GM23338 (cell line): ENCODE data around the gene TAC3. TPM values are rescaled to one million over a fixed set of nuclear protein-coding genes. Genes with fewer than 3 reads are reported as not detected.
A peak's percentile ranks its signal among the peaks of the same experiment; 100 is the strongest.

Source experiments
- ATAC-seq: fragments of 200-7000 bp; cut with Tn5 transposase; 3 replicates; pipeline ENCODE4 v1.9.1; 2020
- DNase-seq: peaks from one replicate; pipeline ENCODE4 v3.0.0-alpha.2; 2015; ENCODE audit warnings: low spot score
- H2AFZ ChIP-seq: fragments of 200-600 bp; sonication (generic); 2 replicates; pipeline ENCODE4 v1.8.0; 2016; ENCODE audit warnings: antibody characterized with exemption, mild to moderate bottlenecking, moderate library complexity
- H3F3A ChIP-seq: fragments of 200-600 bp; sonication (generic); replicated peaks from 2 replicates; pipeline ENCODE4 v1.8.0; 2017; ENCODE audit warnings: antibody characterized with exemption, mixed run types, low read depth
- H3K27ac ChIP-seq: fragments of 200-600 bp; sonication (generic); 2 replicates; pipeline ENCODE4 v1.6.1; 2016; ENCODE audit warnings: low read depth
- H3K27me3 ChIP-seq: fragments of 200-600 bp; sonication (generic); 2 replicates; pipeline ENCODE4 v1.8.0; 2016; ENCODE audit warnings: mild to moderate bottlenecking, mixed run types, moderate library complexity; ENCODE audit not compliant: insufficient read depth
- H3K36me3 ChIP-seq: fragments of 200-600 bp; sonication (generic); 2 replicates; pipeline ENCODE4 v1.8.0; 2016; ENCODE audit warnings: mild to moderate bottlenecking; ENCODE audit not compliant: insufficient read depth
- H3K4me1 ChIP-seq: fragments of 200-600 bp; sonication (generic); 2 replicates; pipeline ENCODE4 v1.8.0; 2016; ENCODE audit warnings: mild to moderate bottlenecking, moderate library complexity; ENCODE audit not compliant: insufficient read depth
- H3K4me2 ChIP-seq: fragments of 200-600 bp; sonication (generic); 2 replicates; pipeline ENCODE4 v1.7.1; 2017; ENCODE audit warnings: mixed run types
- H3K4me3 ChIP-seq: fragments of 200-600 bp; sonication (generic); 2 replicates; pipeline ENCODE4 v1.6.1; 2016; ENCODE audit warnings: mixed run types
- H3K79me2 ChIP-seq: fragments of 200-600 bp; sonication (generic); replicated peaks from 2 replicates; pipeline ENCODE4 v1.8.0; 2017; ENCODE audit warnings: mild to moderate bottlenecking; ENCODE audit not compliant: insufficient read depth
- H3K9me2 ChIP-seq: fragments of 200-600 bp; sonication (generic); 2 replicates; pipeline ENCODE4 v1.8.0; 2017; ENCODE audit not compliant: insufficient read depth
- H4K20me1 ChIP-seq: fragments of 200-600 bp; sonication (generic); replicated peaks from 2 replicates; pipeline ENCODE4 v1.8.0; 2017; ENCODE audit warnings: mild to moderate bottlenecking; ENCODE audit not compliant: insufficient read depth
- H3K27ac Mint-ChIP-seq: 2 replicates; pipeline ENCODE4 v1.8.0; 2020; ENCODE audit warnings: inconsistent platforms, mild to moderate bottlenecking, moderate library complexity, mixed read lengths
- H3K27me3 Mint-ChIP-seq: 3 replicates; pipeline ENCODE4 v1.8.0; 2022; ENCODE audit warnings: low read depth, mild to moderate bottlenecking, moderate library complexity, mixed read lengths, inconsistent platforms; ENCODE audit not compliant: insufficient read depth, poor library complexity
- H3K36me3 Mint-ChIP-seq: 3 replicates; pipeline ENCODE4 v1.8.0; 2021; ENCODE audit warnings: low read depth, mild to moderate bottlenecking, inconsistent platforms, moderate library complexity, mixed read lengths
- H3K4me1 Mint-ChIP-seq: 3 replicates; pipeline ENCODE4 v1.8.0; 2020; ENCODE audit warnings: mild to moderate bottlenecking, inconsistent platforms, mixed read lengths
- H3K4me3 Mint-ChIP-seq: 3 replicates; pipeline ENCODE4 v1.8.0; 2021; ENCODE audit warnings: moderate library complexity, mild to moderate bottlenecking, inconsistent platforms, mixed read lengths
- H3K9me3 Mint-ChIP-seq: 3 replicates; pipeline ENCODE4 v1.8.0; 2020; ENCODE audit warnings: moderate library complexity, mild to moderate bottlenecking, inconsistent platforms, mixed read lengths
- CREB1 ChIP-seq: fragments of 250-450 bp; sonication (Bioruptor Pico); IDR thresholded peaks from 2 replicates; pipeline ENCODE4 v1.5.0; 2020; ENCODE audit warnings: low read depth, mild to moderate bottlenecking, moderate library complexity
- CTCF ChIP-seq, 2 experiments: fragments of 200-600 bp in 1 of 2; sonication (generic) in 1 of 2; conservative IDR thresholded peaks; 2 replicates each; pipeline versions ENCODE4 v1.5.1 to v1.6.1; 2016 to 2017; ENCODE audit warnings: antibody characterized with exemption in 2 of 2, low read depth in 2 of 2, mild to moderate bottlenecking in 2 of 2, moderate library complexity in 1 of 2
- ETS1 ChIP-seq: IDR thresholded peaks from 2 replicates; pipeline ENCODE4 v1.6.1; 2016; ENCODE audit warnings: antibody characterized with exemption
- EZH2 ChIP-seq: fragments of 200-600 bp; sonication (generic); IDR thresholded peaks from one replicate; pipeline ENCODE4 v1.8.0; 2017; ENCODE audit warnings: antibody characterized with exemption, mild to moderate bottlenecking, low read depth; ENCODE audit not compliant: unreplicated experiment
- EZH2phosphoT487 ChIP-seq: fragments of 200-600 bp; sonication (generic); IDR thresholded peaks from one replicate; pipeline ENCODE4 v1.8.1; 2018; ENCODE audit warnings: antibody characterized with exemption; ENCODE audit not compliant: unreplicated experiment
- JUNB ChIP-seq: IDR thresholded peaks from one replicate; pipeline ENCODE4 v1.6.1; 2016; ENCODE audit warnings: antibody characterized with exemption; ENCODE audit not compliant: unreplicated experiment
- NANOG ChIP-seq: IDR thresholded peaks from 2 replicates; pipeline ENCODE4 v1.6.1; 2016; ENCODE audit warnings: antibody characterized with exemption, borderline replicate concordance
- POLR2AphosphoS5 ChIP-seq: IDR thresholded peaks from 2 replicates; pipeline ENCODE4 v1.6.1; 2016; ENCODE audit warnings: antibody characterized with exemption, low read depth
- STAT1 ChIP-seq: IDR thresholded peaks from one replicate; pipeline ENCODE4 v1.6.1; 2016; ENCODE audit warnings: antibody characterized with exemption; ENCODE audit not compliant: unreplicated experiment
- ZNF114 ChIP-seq: fragments of 250-450 bp; sonication (Bioruptor Pico); IDR thresholded peaks from 2 replicates; pipeline ENCODE4 v1.5.0; 2020; ENCODE audit warnings: mild to moderate bottlenecking, moderate library complexity
- ZNF331 ChIP-seq: fragments of 250-450 bp; sonication (Bioruptor Pico); IDR thresholded peaks from 2 replicates; pipeline ENCODE4 v1.5.0; 2020; ENCODE audit warnings: low read depth, mild to moderate bottlenecking, moderate library complexity
- ZNF462 ChIP-seq: fragments of 250-450 bp; sonication (Bioruptor Pico); IDR thresholded peaks from 2 replicates; pipeline ENCODE4 v1.5.0; 2020; ENCODE audit warnings: mild to moderate bottlenecking, moderate library complexity
- long read RNA-seq: library from polyadenylated mRNA; unstranded; transcript quantifications from one replicate; pipeline ENCODE4 v2.0.0, GENCODE V29; 2020; ENCODE audit not compliant: unreplicated experiment
- polyA plus RNA-seq: library from polyadenylated mRNA; unstranded; fragments of >200 nt; fragmentation: Nextera tagmentation; extraction: Ambion mirVana; gene quantifications from 2 replicates; pipeline ENCODE4 v1.2.1, GENCODE V29; 2016
- total RNA-seq: library from RNA; depleted of rRNA; stranded (reverse); fragments of >200 nt; shearing (Covaris generic); gene quantifications from 2 replicates; pipeline ENCODE4 v1.2.3, GENCODE V29; 2014; rRNA removed

The TAC3 gene
- total RNA-seq (11.9 and 22.0 TPM in 2 replicates), polyA plus RNA-seq (35.1 and 37.5 TPM in 2 replicates)
- long read RNA-seq, transcript TAC3-209 (7 exons, 816 nt), result major isoform, 13 of 14 reads
- long read RNA-seq, partial matches to known transcripts, result 1 of 14 reads
- long read RNA-seq, other reads (novel, unspliced or antisense), result 0 of 14 reads

GRCh38 chr12:57016348-57016747 lies at the start of gene TAC3:
Gene TAC3, minus strand, starts transcription at chr12:57016529. Its CDS starts 732 bp downstream, at chr12:57015797.
- H2AFZ ChIP-seq, result peak within 1 kb of the TSS; percentile 96
- peaks cover 3% of the 10 kb centered on the region; the same call in 1 of the 3 replicates for H3K36me3 Mint-ChIP-seq
- no peaks in the 10 kb centered on the region for H3K79me2 ChIP-seq
- no peaks in the 10 kb centered on the region for H3K36me3 ChIP-seq
- peaks cover 37% of the 10 kb centered on the region for H3K4me1 Mint-ChIP-seq
- DNase-seq (peak; percentile 69), ATAC-seq (peak; percentile 94)
- H3K27ac ChIP-seq, result no peak within 1 kb of the TSS
- H3K27me3 Mint-ChIP-seq, result peaks cover 5% of the 10 kb centered on the region
- peak within 1 kb of the TSS; percentile 41; the same call in 1 of the 2 replicates for H3K4me3 ChIP-seq
- peak within 1 kb of the TSS; percentile 58; the same call in 1 of the 2 replicates for H3K27ac Mint-ChIP-seq
- H3K9me2 ChIP-seq, result no peaks in the 10 kb centered on the region
- peak within 1 kb of the TSS; percentile 71 for H3K4me2 ChIP-seq
- H3K4me3 Mint-ChIP-seq, result peak within 1 kb of the TSS; percentile 58
- no peaks in the 10 kb centered on the region for H3K27me3 ChIP-seq
- peaks cover 15% of the 10 kb centered on the region; the same call in 1 of the 2 replicates for H3K4me1 ChIP-seq
- H4K20me1 ChIP-seq, result no peaks in the 10 kb centered on the region
- no peaks in the 10 kb centered on the region for H3F3A ChIP-seq
- TF ChIP-seq CREB1, result no peak
- peak; percentile 52 for TF ChIP-seq POLR2AphosphoS5
- H3K9me3 Mint-ChIP-seq, result no peaks in the 10 kb centered on the region

GRCh38 chr12:57063991-57064685 lies 47.8 kb upstream of the TAC3 start:
- no peaks in the 10 kb centered on the region for H3K9me3 Mint-ChIP-seq
- no peak overlapping the region for H3K4me3 Mint-ChIP-seq
- Histone ChIP-seq H3K36me3 (peaks cover 50% of the 10 kb centered on the region), H3K4me2 (no peak overlapping the region), H3K4me3 (no peak overlapping the region), H3F3A (peaks cover 11% of the 10 kb centered on the region; the same call in 1 of the 2 replicates), H3K27ac (no peak overlapping the region), H4K20me1 (peaks cover 3% of the 10 kb centered on the region; the same call in 1 of the 2 replicates), H3K9me2 (no peaks in the 10 kb centered on the region), H3K27me3 (no peaks in the 10 kb centered on the region), H2AFZ (no peak overlapping the region), H3K79me2 (peaks cover 14% of the 10 kb centered on the region; the same call in 1 of the 2 replicates), H3K4me1 (no peaks in the 10 kb centered on the region)
- no peak overlapping the region for H3K27ac Mint-ChIP-seq
- H3K36me3 Mint-ChIP-seq, result peaks cover 71% of the 10 kb centered on the region
- H3K27me3 Mint-ChIP-seq, result peaks cover 2% of the 10 kb centered on the region
- no peaks in the 10 kb centered on the region for H3K4me1 Mint-ChIP-seq
- DNase-seq (no peak), ATAC-seq (no peak)
- TF ChIP-seq ZNF462 (CRISPR knock-in tag) (no peak), JUNB (no peak), NANOG (no peak), ETS1 (no peak), EZH2 (no peak), STAT1 (no peak), ZNF331 (CRISPR knock-in tag) (no peak), EZH2phosphoT487 (no peak), CREB1 (no peak), CTCF (conservative IDR thresholded peaks at IDR 0.05; ENCODE audit: low read depth in 2 of 2) (no peak), ZNF114 (CRISPR knock-in tag) (no peak)
